ENCODE measurements around the gene MAPK1. TPM values are rescaled to one million over a fixed set of nuclear protein-coding genes. Genes with fewer than 3 reads are reported as not detected.

Gene MAPK1
- total RNA-seq, 1 experiment from 2014 or later: 90.3 TPM

DNA sequence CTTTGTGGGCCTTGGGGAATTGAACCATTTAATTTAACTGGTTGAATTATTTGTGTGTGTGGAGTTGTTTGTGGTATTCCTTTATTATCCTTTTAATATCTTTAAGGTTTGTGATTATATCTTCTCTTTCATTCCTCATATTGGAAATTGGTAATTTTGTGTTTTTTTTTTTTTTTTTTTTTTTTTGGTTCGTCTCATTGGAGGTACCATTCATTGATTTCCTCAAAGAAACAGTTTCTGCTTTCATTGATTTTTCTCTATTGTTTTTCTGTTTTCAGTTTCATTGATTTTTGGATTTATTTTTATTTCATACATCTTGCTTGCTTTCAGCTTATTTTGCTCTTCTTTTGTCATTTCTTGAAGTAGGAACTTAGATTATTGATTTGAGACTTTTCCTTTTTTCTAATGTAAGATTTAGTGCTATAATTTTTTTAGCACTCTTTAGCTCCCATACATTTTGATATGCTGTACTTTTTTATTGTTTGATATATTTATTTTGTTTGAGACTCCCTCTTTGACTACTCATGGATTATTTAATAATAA is 31.0 kb upstream of the MAPK1 start:
- Histone ChIP-seq H3K79me2 (ENCODE audit: insufficient read depth, low read length) (no peaks in the 10 kb centered on the region), H4K8ac (replicated peaks; ENCODE audit: insufficient read length, low read depth, low read length) (no peak overlapping the region), H3K56ac (ENCODE audit: insufficient read length, low read depth, low read length) (no peak overlapping the region), H3K18ac (ENCODE audit: insufficient read length, low read depth, low read length) (no peak overlapping the region), H3K23ac (ENCODE audit: insufficient read length, low read depth, low read length) (no peak overlapping the region), H3K79me1 (ENCODE audit: insufficient read depth, low read depth, low read length, poor library complexity, severe bottlenecking) (no peaks in the 10 kb centered on the region), H3T11ph (ENCODE audit: low read length) (no peak overlapping the region), H4K5ac (ENCODE audit: insufficient read length, low read depth, low read length) (no peak overlapping the region), H2BK15ac (ENCODE audit: low read depth, low read length) (no peak overlapping the region), H2AK5ac (ENCODE audit: insufficient read length, low read length) (no peak overlapping the region), H3K4me1 (ENCODE audit: insufficient read depth, low read length) (no peaks in the 10 kb centered on the region), H2BK120ac (ENCODE audit: low read depth, low read length, poor library complexity, severe bottlenecking) (no peak overlapping the region), H3K27me3 (ENCODE audit: insufficient read depth, low read length) (no peaks in the 10 kb centered on the region), H3K4me2 (ENCODE audit: insufficient read depth, insufficient read length, low read length) (no peak overlapping the region), H2BK5ac (ENCODE audit: insufficient read length, low read length) (no peak overlapping the region), H2BK20ac (ENCODE audit: low read depth, low read length, poor library complexity, severe bottlenecking) (no peak overlapping the region), H2BK12ac (ENCODE audit: insufficient read length, low read depth, low read length) (no peak overlapping the region), H3K4ac (ENCODE audit: low read depth, low read length) (no peak overlapping the region), H3K9ac (ENCODE audit: extremely low read depth, insufficient read length, low read length) (no peak overlapping the region), H2AFZ (ENCODE audit: low read length) (no peak overlapping the region), H4K91ac (ENCODE audit: insufficient read length, low read depth, low read length) (no peak overlapping the region), H3K23me2 (ENCODE audit: insufficient read length, low read depth, low read length, poor library complexity, severe bottlenecking) (no peaks in the 10 kb centered on the region), H3K9me3 (ENCODE audit: control insufficient read depth, low read depth, low read length) (no peaks in the 10 kb centered on the region), H4K20me1 (ENCODE audit: control insufficient read depth, insufficient read depth, insufficient read length) (no peaks in the 10 kb centered on the region), H3K27ac (ENCODE audit: insufficient read length, low read depth, low read length) (no peak overlapping the region), H3K14ac (ENCODE audit: insufficient read depth, low read length) (no peak overlapping the region)
- no peaks in the 10 kb centered on the region for H3K4me1 Mint-ChIP-seq
- no peak overlapping the region for H3K4me3 Mint-ChIP-seq
- WGBS (ENCODE audit: extremely low coverage, insufficient read length, low lambda C conversion rate): no CpG with 5 or more reads among the region's 1 CpG
- H3K27me3 Mint-ChIP-seq (ENCODE audit: low read depth): peaks cover 11% of the 10 kb centered on the region
- H3K36me3 Mint-ChIP-seq (ENCODE audit: insufficient read depth in 1 of 3, low read depth in 3 of 3): no peaks in the 10 kb centered on the region
- H3K27ac Mint-ChIP-seq: no peak overlapping the region
- H3K9me3 Mint-ChIP-seq: no peaks in the 10 kb centered on the region
- no peak for DNase-seq
- TF ChIP-seq, protein P1, sequence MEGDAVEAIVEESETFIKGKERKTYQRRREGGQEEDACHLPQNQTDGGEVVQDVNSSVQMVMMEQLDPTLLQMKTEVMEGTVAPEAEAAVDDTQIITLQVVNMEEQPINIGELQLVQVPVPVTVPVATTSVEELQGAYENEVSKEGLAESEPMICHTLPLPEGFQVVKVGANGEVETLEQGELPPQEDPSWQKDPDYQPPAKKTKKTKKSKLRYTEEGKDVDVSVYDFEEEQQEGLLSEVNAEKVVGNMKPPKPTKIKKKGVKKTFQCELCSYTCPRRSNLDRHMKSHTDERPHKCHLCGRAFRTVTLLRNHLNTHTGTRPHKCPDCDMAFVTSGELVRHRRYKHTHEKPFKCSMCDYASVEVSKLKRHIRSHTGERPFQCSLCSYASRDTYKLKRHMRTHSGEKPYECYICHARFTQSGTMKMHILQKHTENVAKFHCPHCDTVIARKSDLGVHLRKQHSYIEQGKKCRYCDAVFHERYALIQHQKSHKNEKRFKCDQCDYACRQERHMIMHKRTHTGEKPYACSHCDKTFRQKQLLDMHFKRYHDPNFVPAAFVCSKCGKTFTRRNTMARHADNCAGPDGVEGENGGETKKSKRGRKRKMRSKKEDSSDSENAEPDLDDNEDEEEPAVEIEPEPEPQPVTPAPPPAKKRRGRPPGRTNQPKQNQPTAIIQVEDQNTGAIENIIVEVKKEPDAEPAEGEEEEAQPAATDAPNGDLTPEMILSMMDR (conservative IDR thresholded peaks at IDR 0.05): no peak

All from H9 (cell line).